HG03460 (cell line): ENCODE data around the gene KCNN1.
"Not testable (repeated sequence)": the region's sequence is repeated elsewhere in the genome, so short reads cannot be mapped to it uniquely, and the experiment has no call there.

Experiments
- ATAC-seq: cut with Tn5 transposase; IDR thresholded peaks from one replicate; pipeline ENCODE4 v1.9.1; 2021; ENCODE audit not compliant: unreplicated experiment

Gene KCNN1

DNA sequence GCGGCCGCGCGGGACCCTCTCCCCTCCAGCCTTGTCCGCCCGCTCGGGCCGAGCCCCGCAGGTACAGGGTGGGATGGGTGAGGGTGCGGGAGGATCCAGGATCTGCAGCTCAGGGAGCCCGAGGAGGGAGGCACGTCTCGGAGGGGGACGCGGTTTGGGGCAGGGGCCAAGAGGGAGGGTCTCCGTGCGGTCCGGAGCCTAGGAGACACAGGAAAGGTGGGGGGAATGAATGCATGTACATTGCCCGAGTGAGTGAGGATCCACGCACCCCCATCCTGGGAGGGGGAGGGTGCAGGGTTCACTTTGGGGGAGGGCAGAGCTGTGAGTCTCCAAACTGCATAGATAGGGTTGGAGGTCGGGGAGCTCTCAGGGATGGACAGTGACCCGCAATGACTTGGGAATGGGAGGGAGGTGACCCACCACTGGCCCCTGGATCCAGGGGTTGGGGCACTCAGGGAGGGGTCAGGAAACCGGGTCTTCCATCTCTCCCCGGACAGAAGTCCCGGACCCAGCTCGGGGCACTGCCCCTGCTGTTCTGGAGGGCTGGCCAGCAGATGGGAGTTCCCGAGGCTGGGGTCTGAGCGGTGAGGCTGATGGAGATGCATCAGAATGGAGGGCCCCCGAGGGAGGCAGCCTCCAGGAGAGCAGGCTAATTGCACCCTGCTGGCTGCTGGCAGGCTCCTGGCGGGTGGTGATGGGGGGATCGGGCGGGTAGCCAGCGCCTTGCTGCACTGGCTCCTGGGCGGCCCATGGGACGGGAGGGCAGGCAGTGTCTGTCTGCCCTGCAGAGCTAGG, 547 bp downstream of the KCNN1 start:
- no peak for ATAC-seq

DNA sequence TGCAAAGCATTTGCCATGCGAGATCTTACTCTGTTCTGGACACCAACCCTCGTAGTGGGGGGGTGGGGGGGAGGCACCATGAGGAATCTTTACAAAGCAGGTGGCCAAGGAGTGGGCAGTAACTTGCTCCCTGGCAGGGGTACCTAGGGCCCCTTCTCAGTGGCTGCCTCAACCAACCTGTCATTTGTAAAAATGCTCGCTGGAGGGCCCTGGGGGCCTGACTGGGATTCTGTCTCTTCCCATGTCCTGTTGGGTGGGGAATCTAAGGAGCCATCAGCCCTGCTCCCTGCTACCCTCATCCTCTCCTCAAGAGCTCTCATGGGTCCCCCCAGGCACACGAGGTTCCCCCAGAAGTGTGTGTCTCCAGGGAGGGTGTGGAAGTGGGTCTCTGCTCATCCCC, 1.5 kb downstream of the KCNN1 start:
- ATAC-seq = no peak

DNA sequence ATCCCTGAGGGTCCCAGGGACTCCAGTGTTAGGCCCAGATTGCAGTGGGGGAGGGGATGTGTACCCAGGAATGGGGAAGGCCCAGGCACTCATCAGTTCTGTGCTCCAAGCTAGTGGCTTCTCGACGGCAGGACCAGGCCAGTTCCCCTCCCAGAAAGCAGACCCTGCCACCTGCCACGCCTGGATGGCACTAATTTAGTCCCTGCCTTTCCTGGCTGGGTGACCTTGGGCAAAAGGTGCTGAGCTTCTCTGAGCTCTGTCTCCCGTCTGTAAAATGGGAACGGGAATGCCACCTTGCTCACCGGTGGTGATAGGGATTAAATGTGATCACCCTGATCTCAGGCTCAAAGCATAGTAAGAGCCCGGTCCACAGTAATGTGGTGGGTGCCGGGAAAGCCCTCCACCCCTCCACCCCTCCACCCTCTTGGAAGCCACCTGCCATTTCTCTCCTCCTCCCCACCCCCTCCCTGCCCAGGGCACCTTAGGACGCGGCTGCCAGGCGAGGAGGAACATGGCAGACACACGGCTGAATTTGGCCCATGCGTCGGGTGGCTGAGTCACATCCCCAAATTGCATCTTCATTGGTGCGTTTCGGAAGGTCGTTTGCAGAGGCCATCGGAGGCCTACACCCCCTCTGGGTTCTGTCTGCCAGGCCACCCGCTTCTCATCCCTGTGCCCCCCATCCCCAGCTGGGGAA, 2.3 kb downstream of the KCNN1 start:
- ATAC-seq = no peak

DNA sequence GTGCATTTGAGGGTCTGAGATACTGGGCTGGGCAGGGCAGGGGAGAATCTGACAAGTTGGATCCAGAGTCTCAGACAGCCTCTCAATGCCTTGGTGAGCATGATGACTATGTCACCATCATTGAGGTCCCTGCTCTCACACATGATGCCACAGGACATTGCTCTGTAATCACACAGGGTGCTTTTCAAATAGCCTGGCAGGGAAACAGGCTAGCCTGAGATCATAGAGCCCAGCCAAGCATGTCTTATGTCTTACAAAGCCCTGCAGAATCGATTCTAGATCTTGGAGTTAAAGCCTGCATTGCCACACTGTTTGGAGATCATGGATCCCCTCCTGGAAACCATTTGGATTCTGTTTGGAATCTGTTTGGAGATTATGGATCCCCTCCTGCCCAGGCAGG, 5.3 kb downstream of the KCNN1 start:
- no peak for ATAC-seq

DNA sequence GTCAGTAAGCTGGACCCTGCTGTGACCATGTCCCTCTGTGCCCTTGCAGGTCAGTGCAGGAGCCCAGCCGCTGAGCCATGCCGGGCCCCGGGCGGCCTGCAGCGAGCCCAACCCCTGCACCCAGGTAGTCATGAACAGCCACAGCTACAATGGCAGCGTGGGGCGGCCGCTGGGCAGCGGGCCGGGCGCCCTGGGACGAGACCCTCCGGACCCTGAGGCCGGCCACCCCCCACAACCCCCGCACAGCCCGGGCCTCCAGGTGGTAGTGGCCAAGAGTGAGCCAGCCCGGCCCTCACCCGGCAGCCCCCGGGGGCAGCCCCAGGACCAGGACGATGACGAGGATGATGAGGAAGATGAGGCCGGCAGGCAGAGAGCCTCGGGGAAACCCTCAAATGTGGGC, 6.9 kb downstream of the KCNN1 start:
- no peak for ATAC-seq

DNA sequence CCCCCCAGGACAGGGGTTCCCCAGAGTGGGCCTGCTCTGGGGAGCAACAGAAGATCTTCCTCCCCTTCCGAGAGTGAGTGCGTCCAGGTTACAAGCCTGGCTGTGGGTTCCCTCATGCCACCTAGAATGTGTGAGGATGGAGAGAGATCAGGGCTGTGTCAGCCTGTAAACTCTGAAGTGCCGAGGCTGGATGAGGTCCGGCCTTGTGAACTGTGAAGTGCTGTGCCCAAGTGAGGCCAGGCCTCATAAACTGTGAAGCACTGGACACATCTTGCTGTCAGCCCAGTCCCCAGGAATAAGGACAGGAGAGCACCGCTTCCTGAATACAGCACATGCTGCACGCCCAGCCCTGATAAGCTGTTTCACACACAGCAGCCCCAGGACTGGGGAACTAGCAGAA, 7.6 kb downstream of the KCNN1 start:
- no peak for ATAC-seq

DNA sequence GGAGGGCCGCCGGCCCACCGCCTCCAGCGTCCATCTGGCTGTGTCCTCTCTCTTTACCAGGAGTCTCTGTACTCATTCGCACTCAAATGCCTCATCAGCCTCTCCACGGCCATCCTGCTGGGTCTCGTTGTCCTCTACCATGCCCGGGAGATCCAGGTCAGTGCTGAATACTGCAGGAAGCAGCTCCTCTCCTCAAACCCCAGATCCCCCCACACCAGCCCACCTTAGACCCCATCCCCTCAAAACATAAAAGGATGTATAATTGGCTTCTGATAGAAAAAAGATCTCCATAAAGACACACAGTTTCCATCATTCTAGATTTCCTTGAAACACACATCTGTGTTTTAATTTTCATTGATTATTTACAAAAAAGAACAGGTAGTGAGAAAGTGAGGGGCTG, 8.1 kb downstream of the KCNN1 start:
- ATAC-seq = no peak

DNA sequence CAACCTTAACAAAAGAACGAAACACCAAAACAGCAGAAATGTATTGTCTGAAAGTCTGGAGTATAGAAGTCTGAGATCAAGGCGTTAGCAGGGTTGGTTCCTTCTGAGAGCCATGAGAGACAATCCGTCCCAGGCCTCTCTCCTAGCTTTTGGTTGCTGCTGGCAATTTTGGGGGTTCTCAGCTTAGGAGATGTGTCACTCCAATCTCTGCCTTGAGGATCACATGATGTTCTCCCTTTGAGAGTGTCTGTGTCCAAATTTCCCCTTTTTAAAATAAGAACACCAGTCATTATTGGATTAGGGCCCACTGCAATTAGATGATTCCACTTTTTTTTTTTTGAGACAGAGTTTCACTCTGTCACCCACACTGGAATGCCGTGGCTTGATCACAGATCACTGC, 10.1 kb downstream of the KCNN1 start:
- ATAC-seq = no peak

DNA sequence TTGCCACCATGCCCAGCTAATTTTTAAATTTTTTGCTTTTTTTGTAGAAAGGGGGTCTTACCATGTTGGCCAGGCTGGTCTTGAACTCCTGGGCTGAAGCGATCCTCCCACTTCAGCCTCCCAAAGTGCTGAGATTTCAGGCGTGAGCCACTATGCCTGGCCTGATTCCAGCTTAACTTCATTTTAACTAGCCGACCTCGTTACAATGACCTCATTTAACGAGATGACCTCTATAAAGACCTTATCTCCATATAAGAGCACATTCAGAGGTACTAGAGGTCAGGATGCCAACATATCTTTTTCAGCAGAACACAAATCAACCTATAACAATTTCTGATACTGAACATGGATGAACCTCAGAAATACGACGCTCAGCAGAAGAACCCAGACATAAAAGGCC, 10.6 kb downstream of the KCNN1 start:
- no peak for ATAC-seq

DNA sequence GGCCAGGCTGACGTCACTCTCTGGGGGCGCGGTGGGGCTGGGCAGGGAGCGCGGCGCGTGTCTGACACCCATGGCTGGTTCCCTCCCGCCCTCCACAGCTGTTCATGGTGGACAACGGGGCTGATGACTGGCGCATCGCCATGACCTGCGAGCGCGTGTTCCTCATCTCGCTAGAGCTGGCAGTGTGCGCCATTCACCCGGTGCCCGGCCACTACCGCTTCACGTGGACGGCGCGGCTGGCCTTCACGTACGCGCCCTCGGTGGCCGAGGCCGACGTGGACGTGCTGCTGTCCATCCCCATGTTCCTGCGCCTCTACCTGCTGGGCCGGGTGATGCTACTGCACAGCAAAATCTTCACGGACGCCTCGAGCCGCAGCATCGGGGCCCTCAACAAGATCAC, 14.7 kb downstream of the KCNN1 start:
- no peak for ATAC-seq

DNA sequence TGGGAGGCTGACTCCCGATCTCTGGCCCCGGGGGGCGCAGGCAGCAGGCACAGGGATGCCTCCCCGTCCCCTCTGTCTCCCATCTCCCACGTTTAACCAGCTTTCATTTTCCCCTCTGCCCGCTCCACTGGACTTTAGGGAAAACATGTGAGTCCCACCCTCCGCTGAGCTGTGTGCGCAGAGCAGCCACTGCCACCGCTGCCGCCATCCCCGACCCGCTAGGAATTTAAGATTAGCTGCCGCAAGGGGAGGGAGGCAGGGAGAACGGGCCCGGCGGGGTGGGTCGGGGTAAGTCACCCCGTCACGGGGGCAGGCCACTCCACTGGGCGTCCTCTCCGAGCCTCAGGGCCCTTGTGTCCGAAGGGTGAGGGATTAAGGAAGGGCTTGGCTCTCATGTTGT, 15.5 kb downstream of the KCNN1 start:
- no peak for ATAC-seq

DNA sequence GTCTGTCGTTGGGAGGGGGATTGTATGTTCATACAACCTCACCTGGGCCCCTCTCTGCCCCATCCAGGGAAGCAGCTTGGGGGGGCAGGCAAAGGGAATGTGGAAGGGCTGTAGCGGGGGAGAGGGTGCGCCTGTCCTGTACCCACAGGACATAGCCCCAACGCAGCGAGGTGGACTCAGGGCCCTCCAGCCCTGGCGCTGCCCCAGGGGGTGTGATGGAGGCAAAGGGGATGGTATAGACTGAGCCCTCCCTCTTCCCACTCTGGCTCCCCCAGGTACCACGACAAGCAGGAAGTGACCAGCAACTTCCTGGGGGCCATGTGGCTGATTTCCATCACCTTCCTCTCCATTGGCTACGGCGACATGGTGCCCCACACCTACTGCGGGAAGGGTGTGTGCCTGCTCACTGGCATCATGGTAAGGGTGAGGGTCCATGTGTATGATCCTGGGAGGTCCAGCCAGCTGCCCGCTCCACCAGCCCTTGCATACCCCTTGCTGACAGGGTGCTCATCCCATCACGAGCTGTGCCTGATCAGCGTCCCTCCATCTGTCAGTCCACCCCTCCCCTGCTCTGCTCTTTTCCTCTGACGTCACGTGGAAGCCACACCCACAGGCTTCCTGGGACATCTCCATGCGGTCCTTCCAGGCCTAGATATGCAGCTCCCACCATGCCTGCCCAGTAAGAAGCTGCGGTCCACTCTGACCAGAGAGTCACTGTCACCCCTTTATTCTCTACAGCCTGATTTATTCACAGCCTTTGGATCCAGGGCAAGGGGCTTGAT, 18.3 kb downstream of the KCNN1 start:
- ATAC-seq = no peak

DNA sequence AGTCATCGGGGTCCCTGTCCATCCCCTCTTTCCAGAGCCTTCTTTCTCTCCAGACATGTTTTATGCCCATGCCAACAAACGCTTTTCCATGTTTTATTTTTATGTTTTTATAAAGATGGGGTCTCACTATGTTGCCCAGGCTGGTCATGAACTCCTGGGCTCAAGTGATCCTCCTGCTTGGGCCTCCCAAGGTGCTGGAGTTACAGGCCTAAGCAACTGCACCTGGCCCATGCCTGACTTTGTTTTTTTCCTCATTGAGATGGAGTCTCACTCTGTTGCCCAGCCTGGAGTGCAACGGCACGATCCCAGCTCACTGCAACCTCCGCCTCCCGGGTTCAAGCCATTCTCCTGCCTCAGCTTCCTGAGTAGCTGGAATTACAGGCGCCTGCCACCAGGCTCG, 19.7 kb downstream of the KCNN1 start:
- ATAC-seq = not testable (repeated sequence)

DNA sequence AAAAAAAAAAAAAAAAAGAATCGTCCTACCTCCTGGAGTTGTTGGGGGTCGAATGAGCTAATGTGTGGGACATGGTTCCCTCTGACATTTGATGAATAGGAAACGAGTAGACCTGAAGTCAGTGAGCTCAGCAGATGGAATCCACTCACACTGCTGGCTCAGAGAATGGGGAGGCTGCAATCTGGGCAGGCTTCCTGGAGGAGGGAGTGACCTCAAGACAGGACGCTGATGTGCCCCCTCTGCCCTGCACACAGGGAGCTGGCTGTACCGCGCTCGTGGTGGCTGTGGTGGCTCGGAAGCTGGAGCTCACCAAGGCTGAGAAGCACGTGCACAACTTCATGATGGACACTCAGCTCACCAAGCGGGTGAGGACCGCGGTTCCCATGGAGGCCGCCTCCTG, 21.3 kb downstream of the KCNN1 start:
- ATAC-seq = no peak

DNA sequence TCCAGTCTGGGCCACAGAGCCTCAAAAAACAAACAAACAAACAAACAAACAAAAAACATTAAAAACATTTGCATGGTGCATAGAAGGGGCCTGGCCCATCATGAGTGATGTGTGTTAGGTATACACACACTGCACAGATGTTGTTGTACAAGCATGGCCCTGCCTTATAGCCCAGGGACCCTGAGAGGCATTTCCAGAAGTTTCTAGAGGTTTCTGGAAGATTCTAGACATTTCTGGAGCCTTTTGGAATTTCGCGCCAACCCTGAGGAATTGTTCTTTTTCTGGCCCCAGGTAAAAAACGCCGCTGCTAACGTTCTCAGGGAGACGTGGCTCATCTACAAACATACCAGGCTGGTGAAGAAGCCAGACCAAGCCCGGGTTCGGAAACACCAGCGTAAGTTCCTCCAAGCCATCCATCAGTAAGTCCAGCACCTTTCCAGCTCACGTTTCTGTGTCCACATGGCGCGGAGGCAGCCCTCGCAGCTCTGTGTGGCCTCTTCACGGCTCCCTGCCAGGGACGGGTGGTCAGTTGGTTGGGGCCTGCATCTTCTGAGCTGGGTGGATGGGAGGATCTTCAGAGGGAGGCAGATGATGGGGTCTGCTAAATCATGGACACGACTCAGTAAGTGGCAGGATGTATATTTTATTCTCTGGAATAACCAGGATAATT, 22.7 kb downstream of the KCNN1 start:
- no peak for ATAC-seq

DNA sequence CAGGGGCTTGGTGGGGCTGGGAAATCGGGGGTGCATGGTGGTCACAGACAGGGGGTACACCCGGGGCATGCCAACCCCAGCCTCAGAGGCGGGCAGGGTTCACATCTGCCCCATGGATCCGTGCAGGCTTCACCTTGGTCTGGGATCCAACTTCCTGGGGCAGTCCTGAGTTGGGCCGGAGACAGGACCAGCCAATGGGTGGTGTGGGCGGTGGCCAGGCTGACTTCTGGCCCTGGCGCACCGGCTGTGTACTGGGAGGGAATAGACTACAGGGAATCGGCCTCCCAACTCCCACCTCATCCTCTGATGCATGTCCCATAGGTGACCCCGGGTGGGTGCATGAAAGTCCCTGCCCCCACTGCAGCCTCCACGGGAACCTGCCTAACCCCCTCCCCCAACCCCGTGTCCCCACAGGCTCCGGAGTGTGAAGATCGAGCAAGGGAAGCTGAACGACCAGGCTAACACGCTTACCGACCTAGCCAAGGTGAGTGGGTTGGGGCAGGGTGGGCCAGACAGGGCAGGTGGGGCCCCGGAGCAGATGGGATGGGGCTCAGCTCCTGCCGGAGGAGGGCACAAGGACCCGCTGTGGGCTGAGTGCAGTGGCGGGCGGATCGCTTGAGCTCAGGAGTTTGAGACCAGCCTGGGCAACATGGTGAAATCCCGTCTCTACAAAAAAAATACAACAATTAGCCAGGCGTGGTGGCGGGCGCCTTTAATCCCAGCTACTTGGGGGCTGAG, 26.3 kb downstream of the KCNN1 start:
- ATAC-seq = no peak

DNA sequence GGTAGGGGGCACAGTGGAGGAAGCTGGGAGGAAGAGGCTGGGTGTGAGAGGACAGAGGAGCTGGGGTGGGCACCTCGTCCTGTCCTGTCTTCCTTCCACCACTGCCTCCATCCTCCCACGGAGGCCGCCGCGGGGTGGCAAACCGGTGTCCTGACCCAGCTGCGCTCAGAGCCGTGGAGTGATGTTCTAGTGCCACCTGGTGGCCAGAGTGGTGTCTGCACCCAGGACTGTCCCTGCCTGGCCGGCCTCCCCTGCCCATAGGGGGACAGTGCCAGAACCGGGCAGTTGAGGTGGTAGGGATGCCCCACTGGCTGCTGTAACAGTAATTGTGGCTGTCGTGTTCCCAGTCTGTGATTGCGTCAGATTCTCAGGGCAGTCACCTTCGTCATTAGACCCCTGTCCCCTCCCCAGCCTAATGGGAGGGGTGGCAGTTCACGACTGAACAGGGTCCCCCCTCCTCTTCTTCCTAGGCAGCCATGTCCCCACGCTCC, 30.0 kb downstream of the KCNN1 start:
- ATAC-seq = peak; percentile 47

DNA sequence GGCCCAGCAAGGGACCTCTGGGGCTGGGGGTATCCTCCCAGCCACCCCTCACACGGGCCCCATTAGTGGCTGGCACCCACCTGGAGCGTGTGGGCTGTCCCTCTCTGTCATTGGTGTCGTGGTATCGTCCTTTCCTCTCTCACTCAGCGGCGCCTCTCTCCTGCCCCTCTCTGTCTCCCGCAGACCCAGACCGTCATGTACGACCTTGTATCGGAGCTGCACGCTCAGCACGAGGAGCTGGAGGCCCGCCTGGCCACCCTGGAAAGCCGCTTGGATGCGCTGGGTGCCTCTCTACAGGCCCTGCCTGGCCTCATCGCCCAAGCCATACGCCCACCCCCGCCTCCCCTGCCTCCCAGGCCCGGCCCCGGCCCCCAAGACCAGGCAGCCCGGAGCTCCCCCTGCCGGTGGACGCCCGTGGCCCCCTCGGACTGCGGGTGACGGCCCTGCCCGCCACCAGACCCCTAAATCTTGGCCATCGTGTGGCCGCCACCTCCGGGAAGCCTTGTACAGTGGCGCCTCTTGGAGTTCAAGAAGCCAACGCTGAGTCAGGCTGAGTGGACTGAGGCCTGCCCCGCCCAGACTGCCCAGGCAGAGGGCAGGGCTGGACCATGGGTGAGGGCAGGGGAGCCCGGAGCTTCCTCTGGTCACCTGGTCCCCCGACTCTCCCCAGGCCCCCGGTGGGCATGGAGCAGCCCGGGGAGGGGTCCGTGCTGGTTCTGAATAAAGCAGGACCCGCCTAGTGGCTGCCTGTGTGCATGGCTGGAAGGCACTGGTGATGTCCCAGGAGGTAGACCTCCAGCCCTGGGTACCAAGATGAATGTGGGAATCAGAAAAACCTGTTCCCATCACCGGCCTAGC, 31.3 kb downstream of the KCNN1 start:
- no peak for ATAC-seq

DNA sequence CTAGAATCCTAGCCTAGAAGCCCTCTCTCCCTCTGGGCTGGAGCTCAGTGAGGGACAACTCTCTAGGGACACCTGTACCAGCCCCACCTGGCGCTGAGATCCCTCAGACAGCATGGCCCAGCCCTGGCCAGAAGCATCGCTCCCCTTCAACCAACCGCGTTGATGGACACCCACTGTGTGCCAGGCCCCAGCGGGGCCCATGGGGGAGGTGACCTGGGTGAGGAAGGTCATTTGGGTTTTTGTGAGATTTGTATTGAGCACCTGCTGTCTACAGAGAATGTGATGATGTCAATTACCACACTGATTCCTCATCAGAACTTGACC, 31.9 kb downstream of the KCNN1 start:
- no peak for ATAC-seq
